ENCODE data around the gene RHBDL1. TPM values are rescaled to one million over a fixed set of nuclear protein-coding genes. Genes with fewer than 3 reads are reported as not detected.

The RHBDL1 gene
- total and polyA plus RNA-seq, 10 of the 15 experiments (the other 5 are each of a cell fraction or from before 2014, with no cell fraction given), result 0.04 to 1.3 (median 0.65) TPM; not detected in 5

DNA sequence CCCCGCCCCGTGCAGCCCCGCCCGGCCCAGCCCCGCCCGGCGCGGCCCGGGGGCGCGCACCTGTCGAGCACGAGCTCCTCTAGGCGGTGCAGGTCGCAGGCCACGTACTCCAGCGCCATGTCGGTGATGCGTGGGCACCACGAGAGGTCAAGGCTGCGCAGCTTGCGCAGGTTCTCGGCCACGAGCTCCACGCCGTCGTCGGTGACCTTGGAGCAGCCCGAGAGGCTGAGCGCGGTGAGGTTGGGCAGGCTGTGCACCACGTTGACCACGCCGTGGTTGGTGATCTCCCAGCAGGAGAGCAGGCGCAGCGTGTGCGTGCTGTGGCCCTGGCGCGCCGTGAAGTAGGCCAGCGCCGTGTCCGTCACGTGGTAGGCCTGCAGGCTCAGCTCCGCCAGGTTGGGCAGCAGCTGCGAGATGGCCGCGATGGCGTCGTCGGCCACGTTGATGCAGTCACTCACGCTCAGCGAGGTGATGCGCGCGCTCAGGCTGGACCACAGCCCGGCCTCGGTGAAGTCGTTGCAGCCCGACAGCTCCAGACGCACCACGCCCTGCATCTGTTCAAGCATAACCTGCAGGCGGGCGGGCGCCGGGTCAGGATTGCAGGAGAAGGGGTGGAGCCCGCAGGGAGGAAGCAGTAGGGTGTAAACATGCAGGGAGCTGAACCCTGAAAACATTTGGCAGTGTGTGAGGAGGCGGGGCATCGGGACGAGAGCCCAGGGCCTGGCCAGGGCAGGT lies 20.1 kb downstream of the RHBDL1 start (continued):
- TF ChIP-seq, protein P1, sequence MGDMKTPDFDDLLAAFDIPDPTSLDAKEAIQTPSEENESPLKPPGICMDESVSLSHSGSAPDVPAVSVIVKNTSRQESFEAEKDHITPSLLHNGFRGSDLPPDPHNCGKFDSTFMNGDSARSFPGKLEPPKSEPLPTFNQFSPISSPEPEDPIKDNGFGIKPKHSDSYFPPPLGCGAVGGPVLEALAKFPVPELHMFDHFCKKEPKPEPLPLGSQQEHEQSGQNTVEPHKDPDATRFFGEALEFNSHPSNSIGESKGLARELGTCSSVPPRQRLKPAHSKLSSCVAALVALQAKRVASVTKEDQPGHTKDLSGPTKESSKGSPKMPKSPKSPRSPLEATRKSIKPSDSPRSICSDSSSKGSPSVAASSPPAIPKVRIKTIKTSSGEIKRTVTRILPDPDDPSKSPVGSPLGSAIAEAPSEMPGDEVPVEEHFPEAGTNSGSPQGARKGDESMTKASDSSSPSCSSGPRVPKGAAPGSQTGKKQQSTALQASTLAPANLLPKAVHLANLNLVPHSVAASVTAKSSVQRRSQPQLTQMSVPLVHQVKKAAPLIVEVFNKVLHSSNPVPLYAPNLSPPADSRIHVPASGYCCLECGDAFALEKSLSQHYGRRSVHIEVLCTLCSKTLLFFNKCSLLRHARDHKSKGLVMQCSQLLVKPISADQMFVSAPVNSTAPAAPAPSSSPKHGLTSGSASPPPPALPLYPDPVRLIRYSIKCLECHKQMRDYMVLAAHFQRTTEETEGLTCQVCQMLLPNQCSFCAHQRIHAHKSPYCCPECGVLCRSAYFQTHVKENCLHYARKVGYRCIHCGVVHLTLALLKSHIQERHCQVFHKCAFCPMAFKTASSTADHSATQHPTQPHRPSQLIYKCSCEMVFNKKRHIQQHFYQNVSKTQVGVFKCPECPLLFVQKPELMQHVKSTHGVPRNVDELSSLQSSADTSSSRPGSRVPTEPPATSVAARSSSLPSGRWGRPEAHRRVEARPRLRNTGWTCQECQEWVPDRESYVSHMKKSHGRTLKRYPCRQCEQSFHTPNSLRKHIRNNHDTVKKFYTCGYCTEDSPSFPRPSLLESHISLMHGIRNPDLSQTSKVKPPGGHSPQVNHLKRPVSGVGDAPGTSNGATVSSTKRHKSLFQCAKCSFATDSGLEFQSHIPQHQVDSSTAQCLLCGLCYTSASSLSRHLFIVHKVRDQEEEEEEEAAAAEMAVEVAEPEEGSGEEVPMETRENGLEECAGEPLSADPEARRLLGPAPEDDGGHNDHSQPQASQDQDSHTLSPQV (IDR thresholded peaks at IDR 0.05), result no peak
- no peak for TF ChIP-seq PAX8 (IDR thresholded peaks at IDR 0.05)
- TF ChIP-seq, protein P2, sequence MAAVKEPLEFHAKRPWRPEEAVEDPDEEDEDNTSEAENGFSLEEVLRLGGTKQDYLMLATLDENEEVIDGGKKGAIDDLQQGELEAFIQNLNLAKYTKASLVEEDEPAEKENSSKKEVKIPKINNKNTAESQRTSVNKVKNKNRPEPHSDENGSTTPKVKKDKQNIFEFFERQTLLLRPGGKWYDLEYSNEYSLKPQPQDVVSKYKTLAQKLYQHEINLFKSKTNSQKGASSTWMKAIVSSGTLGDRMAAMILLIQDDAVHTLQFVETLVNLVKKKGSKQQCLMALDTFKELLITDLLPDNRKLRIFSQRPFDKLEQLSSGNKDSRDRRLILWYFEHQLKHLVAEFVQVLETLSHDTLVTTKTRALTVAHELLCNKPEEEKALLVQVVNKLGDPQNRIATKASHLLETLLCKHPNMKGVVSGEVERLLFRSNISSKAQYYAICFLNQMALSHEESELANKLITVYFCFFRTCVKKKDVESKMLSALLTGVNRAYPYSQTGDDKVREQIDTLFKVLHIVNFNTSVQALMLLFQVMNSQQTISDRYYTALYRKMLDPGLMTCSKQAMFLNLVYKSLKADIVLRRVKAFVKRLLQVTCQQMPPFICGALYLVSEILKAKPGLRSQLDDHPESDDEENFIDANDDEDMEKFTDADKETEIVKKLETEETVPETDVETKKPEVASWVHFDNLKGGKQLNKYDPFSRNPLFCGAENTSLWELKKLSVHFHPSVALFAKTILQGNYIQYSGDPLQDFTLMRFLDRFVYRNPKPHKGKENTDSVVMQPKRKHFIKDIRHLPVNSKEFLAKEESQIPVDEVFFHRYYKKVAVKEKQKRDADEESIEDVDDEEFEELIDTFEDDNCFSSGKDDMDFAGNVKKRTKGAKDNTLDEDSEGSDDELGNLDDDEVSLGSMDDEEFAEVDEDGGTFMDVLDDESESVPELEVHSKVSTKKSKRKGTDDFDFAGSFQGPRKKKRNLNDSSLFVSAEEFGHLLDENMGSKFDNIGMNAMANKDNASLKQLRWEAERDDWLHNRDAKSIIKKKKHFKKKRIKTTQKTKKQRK (IDR thresholded peaks at IDR 0.05; ENCODE audit: low read depth, low read length), result no peak
- peak; percentile 83 for TF ChIP-seq BACH1 (IDR thresholded peaks at IDR 0.05; ENCODE audit: borderline replicate concordance)
- no peak for TF ChIP-seq RELA (IDR thresholded peaks at IDR 0.05; ENCODE audit: borderline replicate concordance, partially characterized antibody)
- TF ChIP-seq IKZF2 (IDR thresholded peaks at IDR 0.05), result no peak; a peak in 1 of 4 replicates
- TF ChIP-seq, protein P3, sequence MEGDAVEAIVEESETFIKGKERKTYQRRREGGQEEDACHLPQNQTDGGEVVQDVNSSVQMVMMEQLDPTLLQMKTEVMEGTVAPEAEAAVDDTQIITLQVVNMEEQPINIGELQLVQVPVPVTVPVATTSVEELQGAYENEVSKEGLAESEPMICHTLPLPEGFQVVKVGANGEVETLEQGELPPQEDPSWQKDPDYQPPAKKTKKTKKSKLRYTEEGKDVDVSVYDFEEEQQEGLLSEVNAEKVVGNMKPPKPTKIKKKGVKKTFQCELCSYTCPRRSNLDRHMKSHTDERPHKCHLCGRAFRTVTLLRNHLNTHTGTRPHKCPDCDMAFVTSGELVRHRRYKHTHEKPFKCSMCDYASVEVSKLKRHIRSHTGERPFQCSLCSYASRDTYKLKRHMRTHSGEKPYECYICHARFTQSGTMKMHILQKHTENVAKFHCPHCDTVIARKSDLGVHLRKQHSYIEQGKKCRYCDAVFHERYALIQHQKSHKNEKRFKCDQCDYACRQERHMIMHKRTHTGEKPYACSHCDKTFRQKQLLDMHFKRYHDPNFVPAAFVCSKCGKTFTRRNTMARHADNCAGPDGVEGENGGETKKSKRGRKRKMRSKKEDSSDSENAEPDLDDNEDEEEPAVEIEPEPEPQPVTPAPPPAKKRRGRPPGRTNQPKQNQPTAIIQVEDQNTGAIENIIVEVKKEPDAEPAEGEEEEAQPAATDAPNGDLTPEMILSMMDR (IDR thresholded peaks at IDR 0.05 in 2 of 3, conservative IDR thresholded peaks at IDR 0.05 in 1 of 3; ENCODE audit: control insufficient read depth in 2 of 3, extremely low read depth in 1 of 3, insufficient read depth in 1 of 3, low read depth in 3 of 3, low read length in 3 of 3), result no peak
- TF ChIP-seq YBX1 (IDR thresholded peaks at IDR 0.05), result no peak
- TF ChIP-seq SIN3A (IDR thresholded peaks at IDR 0.05; ENCODE audit: low read depth, low read length), result 0 out of 2 replicates have a peak, but pooled peaks have one; percentile 27
- no peak for TF ChIP-seq ZNF274 (IDR thresholded peaks at IDR 0.05; ENCODE audit: insufficient read depth, insufficient read length)
- TF ChIP-seq CREB1 (IDR thresholded peaks at IDR 0.05; ENCODE audit: low read depth), result no peak
- TF ChIP-seq, protein P4, sequence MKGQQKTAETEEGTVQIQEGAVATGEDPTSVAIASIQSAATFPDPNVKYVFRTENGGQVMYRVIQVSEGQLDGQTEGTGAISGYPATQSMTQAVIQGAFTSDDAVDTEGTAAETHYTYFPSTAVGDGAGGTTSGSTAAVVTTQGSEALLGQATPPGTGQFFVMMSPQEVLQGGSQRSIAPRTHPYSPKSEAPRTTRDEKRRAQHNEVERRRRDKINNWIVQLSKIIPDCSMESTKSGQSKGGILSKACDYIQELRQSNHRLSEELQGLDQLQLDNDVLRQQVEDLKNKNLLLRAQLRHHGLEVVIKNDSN (IDR thresholded peaks at IDR 0.05; ENCODE audit: borderline replicate concordance, extremely low read length, insufficient read depth, low read depth, low read length), result peak; percentile 78
- TF ChIP-seq CBX3 (IDR thresholded peaks at IDR 0.05; ENCODE audit: borderline replicate concordance, low read depth), result no peak
- TF ChIP-seq HDGF (IDR thresholded peaks at IDR 0.05), result 0 out of 2 replicates have a peak, but pooled peaks have one; percentile 84
- TF ChIP-seq, protein P5, sequence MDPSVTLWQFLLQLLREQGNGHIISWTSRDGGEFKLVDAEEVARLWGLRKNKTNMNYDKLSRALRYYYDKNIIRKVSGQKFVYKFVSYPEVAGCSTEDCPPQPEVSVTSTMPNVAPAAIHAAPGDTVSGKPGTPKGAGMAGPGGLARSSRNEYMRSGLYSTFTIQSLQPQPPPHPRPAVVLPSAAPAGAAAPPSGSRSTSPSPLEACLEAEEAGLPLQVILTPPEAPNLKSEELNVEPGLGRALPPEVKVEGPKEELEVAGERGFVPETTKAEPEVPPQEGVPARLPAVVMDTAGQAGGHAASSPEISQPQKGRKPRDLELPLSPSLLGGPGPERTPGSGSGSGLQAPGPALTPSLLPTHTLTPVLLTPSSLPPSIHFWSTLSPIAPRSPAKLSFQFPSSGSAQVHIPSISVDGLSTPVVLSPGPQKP (IDR thresholded peaks at IDR 0.05; ENCODE audit: low read depth, low read length), result no peak
- TF ChIP-seq, protein P6, sequence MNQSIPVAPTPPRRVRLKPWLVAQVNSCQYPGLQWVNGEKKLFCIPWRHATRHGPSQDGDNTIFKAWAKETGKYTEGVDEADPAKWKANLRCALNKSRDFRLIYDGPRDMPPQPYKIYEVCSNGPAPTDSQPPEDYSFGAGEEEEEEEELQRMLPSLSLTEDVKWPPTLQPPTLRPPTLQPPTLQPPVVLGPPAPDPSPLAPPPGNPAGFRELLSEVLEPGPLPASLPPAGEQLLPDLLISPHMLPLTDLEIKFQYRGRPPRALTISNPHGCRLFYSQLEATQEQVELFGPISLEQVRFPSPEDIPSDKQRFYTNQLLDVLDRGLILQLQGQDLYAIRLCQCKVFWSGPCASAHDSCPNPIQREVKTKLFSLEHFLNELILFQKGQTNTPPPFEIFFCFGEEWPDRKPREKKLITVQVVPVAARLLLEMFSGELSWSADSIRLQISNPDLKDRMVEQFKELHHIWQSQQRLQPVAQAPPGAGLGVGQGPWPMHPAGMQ (IDR thresholded peaks at IDR 0.05; ENCODE audit: borderline replicate concordance), result no peak
